KMS-11 (cell line): ENCODE results near the gene FHOD3.

Source experiments
- H2AFZ ChIP-seq: fragments of 200-600 bp; sonication (generic); 2 replicates; pipeline ENCODE4 v1.6.1; 2016; ENCODE audit warnings: antibody characterized with exemption, mixed run types, low read depth
- H3K27ac ChIP-seq: fragments of 200-600 bp; sonication (generic); 2 replicates; pipeline ENCODE4 v1.6.1; 2016; ENCODE audit warnings: mild to moderate bottlenecking, mixed run types
- H3K27me3 ChIP-seq: fragments of 200-600 bp; sonication (generic); 2 replicates; pipeline ENCODE4 v1.6.1; 2017; ENCODE audit warnings: mild to moderate bottlenecking, low read depth, mixed run types, moderate library complexity; ENCODE audit not compliant: insufficient read depth
- H3K36me3 ChIP-seq: fragments of 200-600 bp; sonication (generic); 2 replicates; pipeline ENCODE4 v1.6.1; 2017; ENCODE audit warnings: mild to moderate bottlenecking, mixed run types; ENCODE audit not compliant: insufficient read depth
- H3K4me1 ChIP-seq: fragments of 200-600 bp; sonication (generic); 2 replicates; pipeline ENCODE4 v1.6.1; 2016; ENCODE audit warnings: mild to moderate bottlenecking, low read depth, mixed run types; ENCODE audit not compliant: poor library complexity, severe bottlenecking
- H3K4me2 ChIP-seq: fragments of 200-600 bp; sonication (generic); 2 replicates; pipeline ENCODE4 v1.7.0; 2016; ENCODE audit warnings: mild to moderate bottlenecking, mixed run types
- H3K4me3 ChIP-seq: fragments of 200-600 bp; sonication (generic); IDR thresholded peaks from 2 replicates; pipeline ENCODE4 v1.6.1; 2017; ENCODE audit warnings: low read depth, low read length, mixed read lengths; ENCODE audit not compliant: insufficient read depth
- H3K79me2 ChIP-seq: fragments of 200-600 bp; sonication (generic); 2 replicates; pipeline ENCODE4 v1.6.1; 2016; ENCODE audit warnings: low read depth, mixed run types; ENCODE audit not compliant: insufficient read depth
- H3K9ac ChIP-seq: fragments of 200-600 bp; sonication (generic); 2 replicates; pipeline ENCODE4 v1.6.1; 2016; ENCODE audit warnings: mild to moderate bottlenecking, mixed run types
- H4K20me1 ChIP-seq: fragments of 200-600 bp; sonication (generic); 2 replicates; pipeline ENCODE4 v1.6.1; 2016; ENCODE audit warnings: mild to moderate bottlenecking, mixed run types; ENCODE audit not compliant: insufficient read depth
- CTCF ChIP-seq: fragments of 200-600 bp; sonication (generic); conservative IDR thresholded peaks from 2 replicates; pipeline ENCODE4 v1.6.1; 2017; ENCODE audit warnings: low read depth, mild to moderate bottlenecking, antibody characterized with exemption, low read length, moderate library complexity, mixed read lengths

Gene FHOD3

DNA sequence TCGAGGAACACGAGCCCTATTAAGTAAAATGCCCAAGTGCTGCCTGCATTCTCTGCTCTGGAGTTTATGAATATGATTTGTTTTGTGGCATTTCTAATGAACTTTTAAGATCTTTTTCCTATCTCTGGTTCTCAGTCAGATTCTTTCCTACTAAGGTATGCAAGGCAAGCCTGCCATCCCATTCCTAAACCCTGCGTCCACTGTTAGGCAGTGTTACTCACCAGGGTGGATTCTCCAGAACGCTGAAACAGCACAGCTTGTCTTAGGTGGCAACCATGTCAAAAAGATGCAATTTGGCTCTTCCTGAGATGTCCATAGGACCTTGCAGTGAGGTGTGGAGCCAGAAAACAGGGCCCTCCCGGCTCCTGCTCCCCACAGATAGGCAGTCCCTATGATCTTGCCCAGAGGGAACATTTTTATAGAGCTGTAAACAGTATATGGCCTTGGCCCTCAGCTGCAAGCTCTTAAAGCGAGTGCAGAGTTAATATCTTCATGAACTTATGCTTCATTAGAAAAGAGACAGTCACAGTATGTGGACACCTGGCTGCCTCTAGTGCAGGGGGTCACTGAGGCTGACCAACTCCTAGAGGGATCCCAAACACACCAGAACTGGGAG, 446.9 kb downstream of the FHOD3 start:
- H3K27ac ChIP-seq: no peak overlapping the region
- H3K4me2 ChIP-seq: no peak overlapping the region
- no peak for TF ChIP-seq CTCF
- H3K9ac ChIP-seq: no peak overlapping the region
- H2AFZ ChIP-seq: no peak overlapping the region
- no peaks in the 10 kb centered on the region for H3K79me2 ChIP-seq
- no peaks in the 10 kb centered on the region for H3K36me3 ChIP-seq
- no peaks in the 10 kb centered on the region for H3K4me1 ChIP-seq
- H4K20me1 ChIP-seq: no peaks in the 10 kb centered on the region
- no peaks in the 10 kb centered on the region for H3K27me3 ChIP-seq
- H3K4me3 ChIP-seq: no peak overlapping the region

DNA sequence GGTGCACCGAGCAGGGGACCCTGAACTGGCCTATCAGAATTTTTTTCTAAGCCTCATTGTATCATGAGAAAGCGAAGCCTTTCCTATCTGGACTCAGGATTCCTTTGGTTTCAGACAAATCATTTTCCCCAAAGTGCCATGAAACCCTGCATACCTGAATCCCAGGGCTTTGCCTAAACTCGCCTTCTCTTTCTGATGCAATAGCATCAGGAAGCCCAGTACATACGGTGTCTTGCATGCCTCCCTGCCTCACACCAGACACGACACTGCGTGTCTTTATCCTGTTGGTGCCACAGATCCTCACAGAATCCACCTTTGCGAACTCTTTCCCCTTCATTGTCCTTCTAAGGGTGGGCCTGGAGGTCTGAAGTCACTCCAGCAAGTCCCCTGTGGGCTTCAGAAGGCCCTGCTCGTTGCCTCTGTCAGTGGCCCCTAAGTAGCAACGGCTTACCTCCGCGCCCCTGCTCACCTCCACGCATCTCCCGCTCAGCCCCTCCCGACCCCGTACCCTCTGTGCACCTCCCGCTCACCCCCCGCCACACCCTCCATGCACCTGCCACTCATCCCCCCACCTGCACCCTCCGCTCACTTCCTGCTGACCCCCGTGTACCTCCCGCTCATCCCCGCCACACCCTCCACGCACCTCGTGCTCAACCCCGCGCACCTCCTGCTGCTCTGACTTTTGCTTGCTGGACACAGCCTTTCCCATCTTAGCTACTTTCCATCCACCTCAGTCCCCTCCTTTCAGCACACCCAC, 447.9 kb downstream of the FHOD3 start:
- Histone ChIP-seq H3K36me3 (no peaks in the 10 kb centered on the region), H3K27ac (no peak overlapping the region)
- TF ChIP-seq CTCF: no peak

GRCh38 chr18:36752929-36753865, 455.7 kb downstream of the FHOD3 start:
- H3K27ac ChIP-seq: no peak overlapping the region
- no peaks in the 10 kb centered on the region for H4K20me1 ChIP-seq
- H3K4me2 ChIP-seq: no peak overlapping the region
- no peak overlapping the region for H2AFZ ChIP-seq
- no peaks in the 10 kb centered on the region for H3K79me2 ChIP-seq
- H3K27me3 ChIP-seq: no peaks in the 10 kb centered on the region
- H3K4me3 ChIP-seq: no peak overlapping the region
- no peak for TF ChIP-seq CTCF
- no peaks in the 10 kb centered on the region for H3K4me1 ChIP-seq
- no peaks in the 10 kb centered on the region for H3K36me3 ChIP-seq
- H3K9ac ChIP-seq: no peak overlapping the region; the same call in 1 of the 2 replicates

More for the DNA sequence above, 447.9 kb downstream of the FHOD3 start:
- Histone ChIP-seq H2AFZ (no peak overlapping the region), H4K20me1 (no peaks in the 10 kb centered on the region), H3K4me2 (no peak overlapping the region), H3K4me3 (no peak overlapping the region), H3K4me1 (no peaks in the 10 kb centered on the region), H3K9ac (no peak overlapping the region), H3K27me3 (no peaks in the 10 kb centered on the region), H3K79me2 (no peaks in the 10 kb centered on the region)

- Histone ChIP-seq H3K27ac (no peak overlapping the region), H3K4me2 (no peak overlapping the region), H3K27me3 (no peaks in the 10 kb centered on the region), H3K4me3 (no peak overlapping the region), H3K79me2 (no peaks in the 10 kb centered on the region), H3K4me1 (no peaks in the 10 kb centered on the region), H4K20me1 (no peaks in the 10 kb centered on the region), H3K9ac (no peak overlapping the region), H3K36me3 (no peaks in the 10 kb centered on the region), H2AFZ (no peak overlapping the region)
- no peak for TF ChIP-seq CTCF
These were observed 458.7 kb downstream of the FHOD3 start for GRCh38 chr18:36756242-36756641.
